Esophagus squamous epithelium (tissue), 4 donors: ENCODE data around the gene MBNL2.

Experiments
- POLR2A ChIP-seq, 4 donors: fragments of 450-650 bp; IDR thresholded peaks; one replicate each; pipeline ENCODE4 v1.6.1; 2017; ENCODE audit warnings: antibody characterized with exemption in 4 of 4, mild to moderate bottlenecking in 4 of 4, moderate library complexity in 3 of 4
- TF ChIP-seq, protein P1 (sequence below), 6 experiments: fragments of 450-650 bp in 4 of 6; fragments of 200-600 bp in 2 of 6; sonication (generic) in 2 of 6; IDR thresholded peaks; one replicate each; pipeline ENCODE4 v1.5.1; 2016 to 2019; ENCODE audit warnings: antibody characterized with exemption in 6 of 6, mild to moderate bottlenecking in 4 of 6, moderate library complexity in 4 of 6

DNA sequence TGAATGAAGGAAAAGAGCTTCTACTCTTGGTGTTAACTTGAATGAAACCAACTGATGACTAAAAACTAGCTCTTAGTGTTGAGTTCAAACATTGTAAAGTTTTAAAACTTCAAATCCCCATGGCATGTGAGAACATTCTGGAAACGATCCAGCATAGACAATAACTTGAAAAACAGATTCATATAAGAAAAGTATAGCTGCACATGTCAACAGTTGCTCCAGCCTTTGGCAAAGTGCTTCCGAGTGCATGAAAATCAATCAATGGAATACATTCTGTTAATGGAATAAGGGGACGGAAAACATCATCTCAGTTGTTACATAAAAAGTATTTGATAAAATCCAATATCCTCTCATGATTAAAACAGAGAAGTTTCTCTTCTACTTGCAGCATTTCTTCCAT lies 89.8 kb downstream of the MBNL2 start:
- TF ChIP-seq, protein P1, sequence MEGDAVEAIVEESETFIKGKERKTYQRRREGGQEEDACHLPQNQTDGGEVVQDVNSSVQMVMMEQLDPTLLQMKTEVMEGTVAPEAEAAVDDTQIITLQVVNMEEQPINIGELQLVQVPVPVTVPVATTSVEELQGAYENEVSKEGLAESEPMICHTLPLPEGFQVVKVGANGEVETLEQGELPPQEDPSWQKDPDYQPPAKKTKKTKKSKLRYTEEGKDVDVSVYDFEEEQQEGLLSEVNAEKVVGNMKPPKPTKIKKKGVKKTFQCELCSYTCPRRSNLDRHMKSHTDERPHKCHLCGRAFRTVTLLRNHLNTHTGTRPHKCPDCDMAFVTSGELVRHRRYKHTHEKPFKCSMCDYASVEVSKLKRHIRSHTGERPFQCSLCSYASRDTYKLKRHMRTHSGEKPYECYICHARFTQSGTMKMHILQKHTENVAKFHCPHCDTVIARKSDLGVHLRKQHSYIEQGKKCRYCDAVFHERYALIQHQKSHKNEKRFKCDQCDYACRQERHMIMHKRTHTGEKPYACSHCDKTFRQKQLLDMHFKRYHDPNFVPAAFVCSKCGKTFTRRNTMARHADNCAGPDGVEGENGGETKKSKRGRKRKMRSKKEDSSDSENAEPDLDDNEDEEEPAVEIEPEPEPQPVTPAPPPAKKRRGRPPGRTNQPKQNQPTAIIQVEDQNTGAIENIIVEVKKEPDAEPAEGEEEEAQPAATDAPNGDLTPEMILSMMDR (IDR thresholded peaks at IDR 0.05): no peak
- no peak for TF ChIP-seq POLR2A (IDR thresholded peaks at IDR 0.05)
